Stimulated activated CD4-positive, alpha-beta T cell treated with anti-CD3 and anti-CD28 coated beads, Interleukin-2, amount 100 ng/mL, for 4 hours (primary cell): ENCODE data around the gene ARF6.
"Not testable (repeated sequence)": the region's sequence is repeated elsewhere in the genome, so short reads cannot be mapped to it uniquely, and the experiment has no call there.

ENCODE experiments used
- DNase-seq: peaks from one replicate; pipeline ENCODE4 v3.0.0-alpha.2; 2020; ENCODE audit warnings: low read depth

Gene ARF6

DNA sequence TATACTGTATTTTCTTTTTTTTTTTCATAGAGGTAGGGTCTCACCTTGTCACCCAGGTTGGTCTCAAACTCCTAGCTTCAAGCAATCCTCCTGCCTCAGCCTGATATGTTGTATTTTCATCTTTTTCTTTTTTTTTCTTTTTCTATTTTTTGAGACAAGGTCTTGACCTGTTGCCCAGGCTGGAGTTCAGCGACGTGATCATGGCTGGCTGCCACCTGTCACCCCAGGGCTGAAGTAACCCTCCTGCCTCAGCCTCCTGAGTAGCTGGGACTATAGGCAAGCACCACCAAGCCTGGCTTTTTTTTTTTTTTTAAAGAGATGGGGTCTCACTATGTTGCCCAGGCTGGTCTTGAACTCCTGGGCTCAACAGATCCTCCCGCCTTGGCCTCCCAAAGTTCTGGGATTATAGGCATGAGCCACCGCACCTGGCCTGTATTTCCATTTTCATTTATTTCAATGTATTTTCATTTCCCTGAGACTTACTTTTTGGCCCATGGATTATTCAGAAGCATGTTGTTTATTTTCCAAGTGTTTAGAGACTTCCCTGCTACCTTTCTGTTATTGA, 16.2 kb upstream of the ARF6 start:
- DNase-seq = no peak

DNA sequence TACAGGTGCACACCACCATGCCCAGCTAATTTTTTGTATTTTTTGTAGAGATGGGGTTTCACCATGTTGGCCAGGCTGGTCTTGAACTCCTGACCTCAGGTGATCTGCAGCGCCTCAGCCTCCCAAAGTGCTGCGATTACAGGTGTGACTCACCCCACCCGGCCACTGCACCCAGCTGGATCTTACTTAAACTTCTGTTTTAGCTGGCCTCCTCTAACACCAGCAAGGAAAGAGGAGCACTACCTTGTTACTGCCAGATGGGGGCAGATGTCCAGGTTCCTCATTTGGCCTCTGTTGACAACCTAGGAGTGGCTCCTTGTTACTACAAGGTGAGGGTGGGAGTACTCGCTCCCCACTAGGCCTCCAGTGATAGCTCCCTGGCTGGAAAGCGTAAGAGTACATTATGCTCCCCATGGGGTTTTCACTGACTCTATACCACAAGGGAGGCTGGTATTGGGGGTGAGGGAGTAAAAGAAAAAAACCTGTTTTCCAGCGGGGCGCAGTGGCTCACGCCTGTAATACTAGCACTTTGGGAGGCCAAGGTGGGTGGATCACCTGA, 13.2 kb upstream of the ARF6 start:
- DNase-seq = no peak

DNA sequence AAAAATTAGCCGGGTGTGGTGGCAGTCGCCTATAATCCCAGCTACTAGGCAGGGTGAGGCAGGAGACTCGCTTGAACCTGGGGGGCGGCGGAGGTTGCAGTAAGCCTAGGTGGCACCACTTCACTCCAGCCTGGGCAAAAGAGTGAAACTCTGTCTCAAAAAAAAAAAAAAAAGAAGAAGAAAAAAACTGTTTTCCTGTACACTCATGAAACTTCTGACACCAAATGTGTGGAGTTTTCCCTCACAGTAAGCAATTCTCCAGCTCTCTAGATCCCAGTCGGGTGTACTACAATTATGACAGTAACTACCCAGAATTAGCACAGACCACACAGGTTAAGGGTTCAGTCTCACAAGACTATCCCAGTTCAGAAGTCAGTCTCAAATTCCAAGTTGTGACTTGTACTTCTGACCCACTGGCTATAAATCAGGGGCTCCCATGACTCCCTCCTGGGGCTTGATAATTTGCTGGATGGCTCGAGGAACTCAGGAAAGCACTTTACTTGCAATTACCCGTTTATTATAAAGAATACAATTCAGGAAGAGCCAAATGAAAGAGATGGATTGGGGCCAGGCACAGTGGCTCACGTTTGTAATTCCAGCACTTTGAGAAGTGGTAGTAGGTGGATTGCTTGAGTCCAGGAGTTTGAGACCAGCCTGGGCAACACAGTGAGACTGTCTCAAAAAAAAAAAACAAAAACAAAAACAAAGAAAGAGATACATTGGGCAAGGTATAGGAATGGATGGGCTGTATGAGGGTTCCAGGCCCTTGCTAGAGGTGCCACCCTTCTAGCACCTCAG, 12.4 kb upstream of the ARF6 start:
- DNase-seq = no peak

DNA sequence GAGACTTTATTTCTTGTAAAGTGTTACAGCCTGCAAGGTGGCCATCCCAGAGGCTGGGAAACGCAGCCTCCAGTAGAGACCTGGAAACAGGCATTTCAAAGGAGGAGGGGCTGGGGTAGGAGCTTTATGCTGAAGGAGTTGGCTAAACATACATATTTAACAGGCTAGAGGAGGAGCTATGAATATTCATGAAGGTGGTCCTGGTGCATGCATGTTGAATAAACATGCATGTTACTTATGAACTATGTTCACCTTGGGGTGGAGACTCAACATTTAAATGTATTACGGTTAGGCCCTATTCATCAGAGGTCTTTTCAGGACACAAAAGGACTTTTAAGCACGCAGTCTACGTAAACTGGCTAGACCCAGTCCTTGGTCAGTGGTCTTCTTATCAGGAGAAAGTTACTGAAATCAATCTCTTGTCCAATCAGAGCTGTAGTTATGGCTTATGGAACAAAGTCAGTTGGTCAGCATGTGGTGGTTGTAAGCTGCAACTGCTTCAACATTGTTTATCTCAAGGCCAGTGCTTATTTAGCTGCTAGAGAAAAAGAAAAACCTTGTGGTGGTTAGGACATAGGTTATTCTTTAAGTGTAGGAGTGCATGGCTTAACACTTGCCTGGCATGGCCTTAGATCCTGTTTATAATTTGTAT, 11.4 kb upstream of the ARF6 start:
- DNase-seq = no peak

- DNase-seq = no peak
Observed at GRCh38 chr14:49882826-49883694, 9.8 kb upstream of the ARF6 start.

- DNase-seq = no peak
Observed at GRCh38 chr14:49886523-49886922, 6.4 kb upstream of the ARF6 start.

DNA sequence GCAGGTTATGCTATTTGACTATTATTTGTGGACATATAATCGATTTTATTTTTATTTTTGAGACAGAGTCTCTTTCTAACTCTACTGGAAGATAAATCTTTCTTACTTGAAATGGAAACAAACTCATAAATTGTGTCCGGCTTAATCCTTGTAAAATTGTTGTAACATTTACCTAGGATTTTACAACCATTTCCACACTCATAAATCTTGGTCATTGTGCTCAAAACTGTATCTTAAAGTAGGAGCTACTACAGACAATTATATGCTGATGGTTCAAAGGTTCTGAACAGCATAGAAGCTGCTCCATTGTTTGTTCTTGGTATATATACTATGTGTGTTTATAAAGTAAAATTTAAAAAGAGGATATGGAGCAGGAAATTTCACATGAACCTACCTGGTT, 4.6 kb upstream of the ARF6 start:
- no peak for DNase-seq

DNA sequence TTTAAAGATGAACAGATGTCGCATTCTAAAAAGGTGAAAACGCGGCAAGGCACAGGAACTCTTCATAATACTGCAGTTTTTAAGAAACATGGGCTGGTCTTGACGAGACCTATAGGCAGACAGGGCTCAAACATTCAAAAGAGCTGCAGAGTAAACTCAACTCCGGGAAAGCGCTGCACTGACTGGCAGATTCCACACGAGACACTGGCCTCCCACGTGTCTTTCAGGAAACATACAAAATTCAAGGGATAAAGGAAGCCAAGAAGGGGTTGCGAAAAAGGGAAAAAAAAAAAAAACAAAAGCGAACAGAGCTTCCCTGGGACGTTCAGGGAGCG, 614 bp upstream of the ARF6 start:
- no peak for DNase-seq

GRCh38 chr14:49893309-49894213, 679 bp downstream of the ARF6 start:
- peak; percentile 56 for DNase-seq

GRCh38 chr14:49894214-49895107, 1.6 kb downstream of the ARF6 start:
- not testable (repeated sequence) for DNase-seq

- DNase-seq = no peak
Observed at GRCh38 chr14:49895480-49895879, 2.6 kb downstream of the ARF6 start.

GRCh38 chr14:49896272-49896671, 3.4 kb downstream of the ARF6 start:
- DNase-seq = not testable (repeated sequence)

- no peak for DNase-seq
Observed at GRCh38 chr14:49896966-49897365, 4.1 kb downstream of the ARF6 start.

DNA sequence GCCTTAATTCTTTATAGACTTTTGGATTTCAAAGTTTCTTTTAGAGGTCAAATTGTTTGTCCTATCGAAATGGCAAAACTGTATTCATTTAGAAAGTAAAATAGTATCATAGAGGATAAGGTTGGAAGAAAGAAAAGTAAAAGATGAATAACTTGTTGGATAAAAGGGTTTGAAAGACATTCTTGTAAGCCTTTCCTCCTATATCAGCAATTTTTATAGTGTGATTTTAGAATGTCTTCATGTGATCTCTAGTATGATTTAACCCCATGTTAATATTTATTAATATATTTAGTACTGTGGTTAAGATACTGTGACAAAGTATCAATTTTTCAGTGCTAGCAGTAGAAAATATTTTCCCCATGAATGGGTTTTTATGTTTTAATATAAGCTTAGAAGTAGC, 4.5 kb downstream of the ARF6 start:
- DNase-seq = no peak

DNA sequence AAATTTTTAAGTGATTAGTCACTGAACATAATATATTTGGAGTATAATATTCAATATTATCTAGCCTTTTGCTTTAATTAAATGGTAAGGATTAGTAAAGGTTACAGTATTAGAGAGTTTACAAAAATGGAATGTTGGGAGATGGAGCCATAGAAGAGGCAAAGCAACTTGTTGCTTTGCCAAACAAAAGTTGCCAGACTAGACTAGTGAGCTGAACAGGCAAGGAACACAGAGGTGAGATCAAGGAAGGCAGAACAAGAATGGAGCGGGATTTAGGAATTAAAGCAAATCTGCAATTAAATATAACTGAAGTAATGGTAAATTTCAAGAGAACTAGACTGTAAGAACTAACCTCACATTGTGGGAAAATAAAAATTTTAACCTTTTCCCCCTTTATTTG, 5.1 kb downstream of the ARF6 start:
- DNase-seq = no peak

GRCh38 chr14:49898485-49898884, 5.6 kb downstream of the ARF6 start:
- DNase-seq = no peak

GRCh38 chr14:49900973-49901372, 8.1 kb downstream of the ARF6 start:
- DNase-seq = no peak

DNA sequence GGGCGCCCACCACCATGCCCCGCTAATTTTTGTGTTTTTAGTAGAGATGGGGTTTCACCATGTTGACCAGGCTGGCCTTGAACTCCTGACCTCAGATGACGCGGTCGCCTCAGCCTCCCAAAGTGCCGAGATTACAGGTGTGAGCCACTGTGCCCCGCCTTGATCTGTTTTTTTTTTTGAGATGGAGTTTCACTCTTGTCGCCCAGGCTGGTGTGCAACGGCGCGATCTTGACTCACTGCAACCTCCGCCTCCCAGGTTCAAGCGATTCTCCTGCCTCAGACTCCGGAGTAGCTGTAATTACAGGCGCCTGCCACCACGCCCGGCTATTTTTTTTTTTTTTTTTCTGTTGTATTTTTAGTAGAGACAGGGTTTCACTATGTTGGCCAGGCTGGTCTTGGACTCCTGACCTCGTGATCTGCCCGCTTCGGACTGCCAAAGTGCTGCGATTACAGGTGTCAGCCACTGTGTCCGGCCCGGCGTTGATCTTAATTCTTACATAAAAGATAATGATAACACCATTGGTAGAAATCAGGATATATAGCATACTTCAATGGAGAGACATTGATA, 9.9 kb downstream of the ARF6 start:
- not testable (repeated sequence) for DNase-seq

- no peak for DNase-seq
Observed at GRCh38 chr14:49904270-49904669, 11.4 kb downstream of the ARF6 start.

GRCh38 chr14:49905989-49906388, 13.1 kb downstream of the ARF6 start:
- no peak for DNase-seq
